AG09309 (cell line): ENCODE measurements around the gene DOCK7.

Source experiments
- DNase-seq: peaks from one replicate; pipeline ENCODE4 v3.0.0-alpha.2; 2010; ENCODE audit warnings: low read depth
- H3K4me3 ChIP-seq: 2 replicates; pipeline ENCODE4 v1.5.1; 2011; ENCODE audit warnings: mild to moderate bottlenecking, low read depth, low read length, moderate library complexity; ENCODE audit not compliant: control insufficient read depth
- TF ChIP-seq, protein P1 (sequence below): IDR thresholded peaks from 2 replicates; pipeline ENCODE4 v1.5.1; 2011; ENCODE audit warnings: mild to moderate bottlenecking, low read depth, low read length, inconsistent platforms; ENCODE audit not compliant: insufficient read depth, control insufficient read depth; ENCODE audit errors: missing control alignments

The DOCK7 gene

DNA sequence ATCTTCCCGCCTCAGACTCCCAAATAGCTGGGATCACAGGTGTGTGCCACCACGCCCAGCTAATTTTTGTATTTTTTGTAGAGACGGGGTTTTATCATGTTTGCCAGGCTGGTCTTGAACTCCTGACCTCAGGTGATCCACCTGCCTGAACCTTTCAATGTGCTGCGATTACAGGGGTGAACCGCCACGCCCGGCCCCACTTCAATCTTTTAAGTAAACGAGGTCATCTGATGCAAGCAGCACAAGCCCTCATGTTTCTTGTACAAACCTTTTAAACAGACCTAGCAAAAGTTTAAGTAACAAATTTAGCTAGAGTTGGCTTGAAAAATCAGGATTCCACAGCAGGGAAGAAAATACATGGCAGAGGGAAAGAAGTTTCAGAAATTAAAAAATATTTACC is 272.5 kb downstream of the DOCK7 start:
- TF ChIP-seq, protein P1, sequence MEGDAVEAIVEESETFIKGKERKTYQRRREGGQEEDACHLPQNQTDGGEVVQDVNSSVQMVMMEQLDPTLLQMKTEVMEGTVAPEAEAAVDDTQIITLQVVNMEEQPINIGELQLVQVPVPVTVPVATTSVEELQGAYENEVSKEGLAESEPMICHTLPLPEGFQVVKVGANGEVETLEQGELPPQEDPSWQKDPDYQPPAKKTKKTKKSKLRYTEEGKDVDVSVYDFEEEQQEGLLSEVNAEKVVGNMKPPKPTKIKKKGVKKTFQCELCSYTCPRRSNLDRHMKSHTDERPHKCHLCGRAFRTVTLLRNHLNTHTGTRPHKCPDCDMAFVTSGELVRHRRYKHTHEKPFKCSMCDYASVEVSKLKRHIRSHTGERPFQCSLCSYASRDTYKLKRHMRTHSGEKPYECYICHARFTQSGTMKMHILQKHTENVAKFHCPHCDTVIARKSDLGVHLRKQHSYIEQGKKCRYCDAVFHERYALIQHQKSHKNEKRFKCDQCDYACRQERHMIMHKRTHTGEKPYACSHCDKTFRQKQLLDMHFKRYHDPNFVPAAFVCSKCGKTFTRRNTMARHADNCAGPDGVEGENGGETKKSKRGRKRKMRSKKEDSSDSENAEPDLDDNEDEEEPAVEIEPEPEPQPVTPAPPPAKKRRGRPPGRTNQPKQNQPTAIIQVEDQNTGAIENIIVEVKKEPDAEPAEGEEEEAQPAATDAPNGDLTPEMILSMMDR = no peak
- no peak for DNase-seq

DNA sequence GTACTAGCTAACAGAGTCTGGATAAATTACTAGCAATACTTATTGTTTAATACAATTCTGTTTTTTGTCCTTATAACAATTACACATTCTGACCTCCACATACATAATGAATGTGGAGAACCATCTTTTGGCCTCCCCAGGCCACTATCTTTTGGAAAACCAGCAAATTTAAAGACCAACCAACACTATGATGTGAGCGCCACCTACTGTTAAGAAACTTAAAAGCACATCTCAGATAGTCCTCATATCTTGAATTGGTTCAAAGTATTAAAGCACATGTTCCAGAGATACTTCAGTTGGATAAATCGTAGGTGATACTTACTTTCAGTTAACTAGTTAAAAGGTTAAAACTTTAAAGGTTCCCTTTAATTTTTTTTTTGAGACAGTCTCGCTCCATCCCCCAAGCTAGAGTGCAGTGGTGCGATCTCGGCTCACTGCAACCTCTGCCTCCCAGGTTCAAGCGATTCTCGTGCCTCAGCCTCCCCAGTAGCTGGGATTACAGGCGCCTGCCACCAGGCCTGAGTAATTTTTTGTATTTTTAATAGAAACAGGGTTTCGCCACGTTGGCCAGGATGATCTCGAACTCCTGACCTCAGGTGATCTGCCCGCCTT is 280.7 kb downstream of the DOCK7 start:
- H3K4me3 ChIP-seq = no peak overlapping the region
- peak; percentile 21 for DNase-seq
- TF ChIP-seq, protein P1 = peak; percentile 68

More for the DNA sequence above, 272.5 kb downstream of the DOCK7 start:
- H3K4me3 ChIP-seq = no peak overlapping the region

DNA sequence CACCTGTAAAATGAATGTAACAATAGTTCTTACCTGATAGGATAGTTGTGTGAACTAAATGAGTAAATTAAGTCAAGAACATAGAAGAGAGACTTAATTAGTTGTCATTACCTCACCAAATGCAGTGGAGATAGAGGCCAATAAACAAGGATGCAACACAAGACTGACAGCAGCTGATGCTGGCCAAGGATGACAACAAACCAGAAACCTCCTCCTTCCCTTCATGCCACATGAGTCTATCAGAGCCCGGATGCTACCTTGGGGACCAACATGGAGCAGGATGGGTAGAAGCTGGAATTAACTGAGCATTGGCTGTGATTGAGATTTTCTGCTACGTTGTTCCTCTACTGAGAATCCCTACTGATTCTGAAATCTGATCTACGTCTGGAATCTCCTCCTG is 281.6 kb downstream of the DOCK7 start:
- TF ChIP-seq, protein P1 = no peak
- DNase-seq = no peak
- no peak overlapping the region for H3K4me3 ChIP-seq

DNA sequence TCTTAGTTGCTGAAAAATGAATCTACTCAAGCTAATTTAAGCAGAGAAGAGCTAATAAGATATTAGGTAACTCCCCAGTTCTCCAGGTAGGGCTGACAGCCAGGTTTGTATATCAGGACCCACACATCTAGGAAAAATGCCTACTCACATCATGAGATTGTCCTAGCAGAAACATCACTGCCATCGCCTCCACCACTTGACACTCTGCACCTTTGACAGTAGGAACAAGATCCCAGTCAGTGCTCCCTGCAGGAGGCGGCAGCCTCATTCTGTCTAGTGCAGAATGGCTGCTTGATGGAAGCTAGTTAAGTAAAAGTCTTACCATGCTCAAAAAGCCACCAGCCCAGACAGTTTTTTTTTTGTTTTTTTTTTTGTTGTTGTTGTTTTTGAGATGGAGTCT is 282.9 kb downstream of the DOCK7 start:
- TF ChIP-seq, protein P1 = no peak
- no peak overlapping the region for H3K4me3 ChIP-seq
- no peak for DNase-seq
